ENCODE data around the gene NUMB. TPM values are rescaled to one million over a fixed set of nuclear protein-coding genes. Genes with fewer than 3 reads are reported as not detected.

NUMB gene
- polyA plus RNA-seq, 1 donor from 2014 or later: 11.5 TPM

GRCh38 chr14:73492043-73492552 lies 33.8 kb upstream of the NUMB start:
- Histone ChIP-seq H2AFZ (ENCODE audit: low read depth, low read length) (no peak overlapping the region), H3K79me2 (replicated peaks; ENCODE audit: insufficient read depth, low read length) (peaks cover 16% of the 10 kb centered on the region), H3K4me2 (ENCODE audit: low read length) (peak overlapping the region; percentile 39), H3K9me3 (ENCODE audit: low read length) (peaks cover 12% of the 10 kb centered on the region), H3K4me3 (ENCODE audit: low read length) (peak overlapping the region; percentile 92), H3K36me3 (ENCODE audit: insufficient read depth, low read length) (peaks cover 15% of the 10 kb centered on the region), H3K27ac (ENCODE audit: low read length) (no peak overlapping the region), H3F3A (ENCODE audit: insufficient read depth, low read length, poor library complexity, severe bottlenecking) (no peaks in the 10 kb centered on the region), H3K27me3 (ENCODE audit: insufficient read depth, low read depth, low read length) (no peaks in the 10 kb centered on the region), H4K20me1 (ENCODE audit: insufficient read depth) (no peaks in the 10 kb centered on the region), H3K9me2 (ENCODE audit: insufficient read depth, low read length) (no peaks in the 10 kb centered on the region), H3K9ac (ENCODE audit: low read length) (peak overlapping the region; percentile 81)
- TF ChIP-seq RAD21 (conservative IDR thresholded peaks at IDR 0.05) (no peak), SMC3 (conservative IDR thresholded peaks at IDR 0.05; ENCODE audit: poor library complexity) (no peak), EP300 (conservative IDR thresholded peaks at IDR 0.05; ENCODE audit: poor library complexity, severe bottlenecking) (no peak), EZH2 (IDR thresholded peaks at IDR 0.05; ENCODE audit: borderline replicate concordance, insufficient read depth, low read length, poor library complexity, severe bottlenecking) (no peak), CTCF (IDR thresholded peaks at IDR 0.05; ENCODE audit: poor library complexity, severe bottlenecking) (no peak), TAF1 (IDR thresholded peaks at IDR 0.05; ENCODE audit: low read depth) (no peak), POLR2AphosphoS5 (IDR thresholded peaks at IDR 0.05) (no peak), MXI1 (conservative IDR thresholded peaks at IDR 0.05; ENCODE audit: poor library complexity, severe bottlenecking) (no peak), REST (IDR thresholded peaks at IDR 0.05; ENCODE audit: borderline replicate concordance) (no peak)

GRCh38 chr14:73491256-73492042 lies 33.1 kb upstream of the NUMB start:
- no peaks in the 10 kb centered on the region for H3K27me3 ChIP-seq (ENCODE audit: insufficient read depth, low read depth, low read length)
- peak overlapping the region; percentile 51 for H2AFZ ChIP-seq (ENCODE audit: low read depth, low read length)
- no peak for TF ChIP-seq MXI1 (conservative IDR thresholded peaks at IDR 0.05; ENCODE audit: poor library complexity, severe bottlenecking)
- TF ChIP-seq EP300 (conservative IDR thresholded peaks at IDR 0.05; ENCODE audit: poor library complexity, severe bottlenecking): no peak
- no peak for TF ChIP-seq SMC3 (conservative IDR thresholded peaks at IDR 0.05; ENCODE audit: poor library complexity)
- no peak for TF ChIP-seq POLR2AphosphoS5 (IDR thresholded peaks at IDR 0.05)
- no peak for TF ChIP-seq REST (IDR thresholded peaks at IDR 0.05; ENCODE audit: borderline replicate concordance)
- no peak for TF ChIP-seq TAF1 (IDR thresholded peaks at IDR 0.05; ENCODE audit: low read depth)
- TF ChIP-seq CTCF (IDR thresholded peaks at IDR 0.05; ENCODE audit: poor library complexity, severe bottlenecking): no peak
- TF ChIP-seq EZH2 (IDR thresholded peaks at IDR 0.05; ENCODE audit: borderline replicate concordance, insufficient read depth, low read length, poor library complexity, severe bottlenecking): no peak
- TF ChIP-seq RAD21 (conservative IDR thresholded peaks at IDR 0.05): no peak
- peak overlapping the region; percentile 39 for H3K4me2 ChIP-seq (ENCODE audit: low read length)
- H3K79me2 ChIP-seq (replicated peaks; ENCODE audit: insufficient read depth, low read length): peaks cover 16% of the 10 kb centered on the region
- H3K9me3 ChIP-seq (ENCODE audit: low read length): peaks cover 12% of the 10 kb centered on the region
- H3K9ac ChIP-seq (ENCODE audit: low read length): peak overlapping the region; percentile 81
- peak overlapping the region; percentile 92 for H3K4me3 ChIP-seq (ENCODE audit: low read length)
- H3K9me2 ChIP-seq (ENCODE audit: insufficient read depth, low read length): no peaks in the 10 kb centered on the region
- no peaks in the 10 kb centered on the region for H3F3A ChIP-seq (ENCODE audit: insufficient read depth, low read length, poor library complexity, severe bottlenecking)
- peaks cover 15% of the 10 kb centered on the region for H3K36me3 ChIP-seq (ENCODE audit: insufficient read depth, low read length)
- no peaks in the 10 kb centered on the region for H4K20me1 ChIP-seq (ENCODE audit: insufficient read depth)
- peak overlapping the region; percentile 77 for H3K27ac ChIP-seq (ENCODE audit: low read length)
